Measurements from ENCODE around the gene SNTB2. TPM values are rescaled to one million over a fixed set of nuclear protein-coding genes. Genes with fewer than 3 reads are reported as not detected.

Gene SNTB2
- polyA plus RNA-seq, 1 experiment = 62.6 TPM

GRCh38 chr16:69188236-69188549, 1.2 kb downstream of the SNTB2 start:
- no peaks in the 10 kb centered on the region for H3K9me3 ChIP-seq (ENCODE audit: control insufficient read depth, insufficient read depth, low read length)
- no peak for TF ChIP-seq CTCF (IDR thresholded peaks at IDR 0.05; ENCODE audit: low read depth, low read length)
- ChIA-PET POLR2A (interaction anchor here (0.6 to 1.8 kb wide), 8 partner anchors 9 to 100 kb away, joined by 3 to 12 read pairs (median 4); no protein-coding TSS in a partner anchor), CTCF (interaction anchor here (0.6 to 4.4 kb wide), 4 partner anchors 25 to 99 kb away, joined by 3 to 26 read pairs (median 4); no protein-coding TSS in a partner anchor)
- H3K4me3 ChIP-seq (ENCODE audit: low read depth, low read length) = peak overlapping the region; percentile 77
- peak overlapping the region; percentile 40 for H3K27ac ChIP-seq (ENCODE audit: low read depth, low read length)
- no peaks in the 10 kb centered on the region for H3K27me3 ChIP-seq (ENCODE audit: control insufficient read depth, insufficient read depth, low read length)
- no peak for DNase-seq (ENCODE audit: low read depth, low spot score)

- DNase-seq (ENCODE audit: low read depth, low spot score) = no peak
- Histone ChIP-seq H3K4me3 (ENCODE audit: low read depth, low read length) (peak overlapping the region; percentile 77), H3K27ac (ENCODE audit: low read depth, low read length) (peak overlapping the region; percentile 52), H3K9me3 (ENCODE audit: control insufficient read depth, insufficient read depth, low read length) (no peaks in the 10 kb centered on the region), H3K27me3 (ENCODE audit: control insufficient read depth, insufficient read depth, low read length) (no peaks in the 10 kb centered on the region)
- CTCF ChIA-PET = interaction anchor here (0.6 to 4.4 kb wide), 3 partner anchors 25 to 98 kb away, joined by 3 to 26 read pairs (median 4); no protein-coding TSS in a partner anchor
- no peak for TF ChIP-seq CTCF (IDR thresholded peaks at IDR 0.05; ENCODE audit: low read depth, low read length)
- POLR2A ChIA-PET = interaction anchor here (0.5 to 1.5 kb wide), 3 partner anchors 12 to 25 kb away, joined by 3 to 5 read pairs (median 4); no protein-coding TSS in a partner anchor
Measured at GRCh38 chr16:69188716-69189115, 1.8 kb downstream of the SNTB2 start.

GRCh38 chr16:69190046-69190588, 3.2 kb downstream of the SNTB2 start:
- ChIA-PET POLR2A (interaction anchor here (1.7 kb wide), 1 partner anchor 86 kb away, joined by 4 read pairs; no protein-coding TSS in a partner anchor), CTCF (interaction anchor here (0.7 to 4.4 kb wide), 3 partner anchors 97 to 136 kb away, joined by 3 to 26 read pairs (median 4); no protein-coding TSS in a partner anchor)

GRCh38 chr16:69190598-69190997, 3.6 kb downstream of the SNTB2 start:
- Histone ChIP-seq H3K27ac (ENCODE audit: low read depth, low read length) (no peak overlapping the region), H3K27me3 (ENCODE audit: control insufficient read depth, insufficient read depth, low read length) (no peaks in the 10 kb centered on the region), H3K4me3 (ENCODE audit: low read depth, low read length) (no peak overlapping the region), H3K9me3 (ENCODE audit: control insufficient read depth, insufficient read depth, low read length) (no peaks in the 10 kb centered on the region)
- no peak for DNase-seq (ENCODE audit: low read depth, low spot score)
- no peak for TF ChIP-seq CTCF (IDR thresholded peaks at IDR 0.05; ENCODE audit: low read depth, low read length)
- POLR2A ChIA-PET = interaction anchor here (1.7 kb wide), 1 partner anchor 85 kb away, joined by 4 read pairs; no protein-coding TSS in a partner anchor
- CTCF ChIA-PET = interaction anchor here (1.2 to 4.4 kb wide), 2 partner anchors 96 to 120 kb away, joined by 4 to 26 read pairs; no protein-coding TSS in a partner anchor

More at GRCh38 chr16:69190046-69190588, 3.2 kb downstream of the SNTB2 start:
- no peak overlapping the region for H3K27ac ChIP-seq (ENCODE audit: low read depth, low read length)
- H3K9me3 ChIP-seq (ENCODE audit: control insufficient read depth, insufficient read depth, low read length) = no peaks in the 10 kb centered on the region
- DNase-seq (ENCODE audit: low read depth, low spot score) = no peak
- peak overlapping the region; percentile 77 for H3K4me3 ChIP-seq (ENCODE audit: low read depth, low read length)
- H3K27me3 ChIP-seq (ENCODE audit: control insufficient read depth, insufficient read depth, low read length) = no peaks in the 10 kb centered on the region
- no peak for TF ChIP-seq CTCF (IDR thresholded peaks at IDR 0.05; ENCODE audit: low read depth, low read length)

GRCh38 chr16:69191136-69191535, 4.2 kb downstream of the SNTB2 start:
- CTCF ChIA-PET = interaction anchor here (1.2 kb wide), 1 partner anchor 119 kb away, joined by 4 read pairs; no protein-coding TSS in a partner anchor
- POLR2A ChIA-PET = interaction anchor here (1.7 kb wide), 1 partner anchor 85 kb away, joined by 4 read pairs; no protein-coding TSS in a partner anchor

More at GRCh38 chr16:69191136-69191535, 4.2 kb downstream of the SNTB2 start:
- no peak for DNase-seq (ENCODE audit: low read depth, low spot score)
- Histone ChIP-seq H3K4me3 (ENCODE audit: low read depth, low read length) (no peak overlapping the region), H3K27me3 (ENCODE audit: control insufficient read depth, insufficient read depth, low read length) (no peaks in the 10 kb centered on the region), H3K27ac (ENCODE audit: low read depth, low read length) (peak overlapping the region; percentile 88), H3K9me3 (ENCODE audit: control insufficient read depth, insufficient read depth, low read length) (no peaks in the 10 kb centered on the region)
- TF ChIP-seq CTCF (IDR thresholded peaks at IDR 0.05; ENCODE audit: low read depth, low read length) = no peak

All from AG04450 (cell line).